Measurements from ENCODE around the gene NLRC3.
A peak's percentile ranks its signal among the peaks of the same experiment; 100 is the strongest.

Gene NLRC3

GRCh38 chr16:3580251-3580651 lies 3.0 kb upstream of the NLRC3 start:
- peak; percentile 52 for DNase-seq (ENCODE audit: low spot score)

- no peak for DNase-seq (ENCODE audit: low spot score)
Measured at GRCh38 chr16:3579776-3580175, 2.6 kb upstream of the NLRC3 start.

GRCh38 chr16:3578610-3579551 lies 1.7 kb upstream of the NLRC3 start:
- peak; percentile 56 for DNase-seq (ENCODE audit: low spot score)

- peak; percentile 63 for DNase-seq (ENCODE audit: low spot score)
Measured at GRCh38 chr16:3578121-3578520, 918 bp upstream of the NLRC3 start.

GRCh38 chr16:3576211-3576610 lies 992 bp downstream of the NLRC3 start:
- peak; percentile 29 for DNase-seq (ENCODE audit: low spot score)

GRCh38 chr16:3575491-3575890 lies 1.7 kb downstream of the NLRC3 start:
- no peak for DNase-seq (ENCODE audit: low spot score)

GRCh38 chr16:3574195-3574594 lies 3.0 kb downstream of the NLRC3 start:
- no peak for DNase-seq (ENCODE audit: low spot score)

- DNase-seq (ENCODE audit: low spot score), result no peak
Measured at GRCh38 chr16:3573146-3573815, 3.9 kb downstream of the NLRC3 start.

GRCh38 chr16:3570420-3571062 lies 6.7 kb downstream of the NLRC3 start:
- DNase-seq (ENCODE audit: low spot score), result no peak

GRCh38 chr16:3569851-3570250 lies 7.4 kb downstream of the NLRC3 start:
- DNase-seq (ENCODE audit: low spot score), result no peak

- DNase-seq (ENCODE audit: low spot score), result no peak
Measured at GRCh38 chr16:3566990-3567389, 10.2 kb downstream of the NLRC3 start.

GRCh38 chr16:3564889-3565141 lies 12.4 kb downstream of the NLRC3 start:
- DNase-seq (ENCODE audit: low spot score), result no peak

GRCh38 chr16:3564130-3564888 lies 12.9 kb downstream of the NLRC3 start:
- DNase-seq (ENCODE audit: low spot score), result no peak

- DNase-seq (ENCODE audit: low spot score), result no peak
Measured at GRCh38 chr16:3562914-3563480, 14.2 kb downstream of the NLRC3 start.

GRCh38 chr16:3561626-3562025 lies 15.6 kb downstream of the NLRC3 start:
- DNase-seq (ENCODE audit: low spot score), result no peak

- no peak for DNase-seq (ENCODE audit: low spot score)
Measured at GRCh38 chr16:3554351-3554928, 22.8 kb downstream of the NLRC3 start.

- no peak for DNase-seq (ENCODE audit: low spot score)
Measured at GRCh38 chr16:3553138-3553923, 23.9 kb downstream of the NLRC3 start.

GRCh38 chr16:3550851-3551847 lies 26.1 kb downstream of the NLRC3 start:
- DNase-seq (ENCODE audit: low spot score), result no peak

- no peak for DNase-seq (ENCODE audit: low spot score)
Measured at GRCh38 chr16:3549906-3550305, 27.3 kb downstream of the NLRC3 start.

- DNase-seq (ENCODE audit: low spot score), result no peak
Measured at GRCh38 chr16:3548859-3549258, 28.3 kb downstream of the NLRC3 start.

Measured in germinal center (tissue), 1 donor.